ENCODE data around the gene ACP7.

DNA sequence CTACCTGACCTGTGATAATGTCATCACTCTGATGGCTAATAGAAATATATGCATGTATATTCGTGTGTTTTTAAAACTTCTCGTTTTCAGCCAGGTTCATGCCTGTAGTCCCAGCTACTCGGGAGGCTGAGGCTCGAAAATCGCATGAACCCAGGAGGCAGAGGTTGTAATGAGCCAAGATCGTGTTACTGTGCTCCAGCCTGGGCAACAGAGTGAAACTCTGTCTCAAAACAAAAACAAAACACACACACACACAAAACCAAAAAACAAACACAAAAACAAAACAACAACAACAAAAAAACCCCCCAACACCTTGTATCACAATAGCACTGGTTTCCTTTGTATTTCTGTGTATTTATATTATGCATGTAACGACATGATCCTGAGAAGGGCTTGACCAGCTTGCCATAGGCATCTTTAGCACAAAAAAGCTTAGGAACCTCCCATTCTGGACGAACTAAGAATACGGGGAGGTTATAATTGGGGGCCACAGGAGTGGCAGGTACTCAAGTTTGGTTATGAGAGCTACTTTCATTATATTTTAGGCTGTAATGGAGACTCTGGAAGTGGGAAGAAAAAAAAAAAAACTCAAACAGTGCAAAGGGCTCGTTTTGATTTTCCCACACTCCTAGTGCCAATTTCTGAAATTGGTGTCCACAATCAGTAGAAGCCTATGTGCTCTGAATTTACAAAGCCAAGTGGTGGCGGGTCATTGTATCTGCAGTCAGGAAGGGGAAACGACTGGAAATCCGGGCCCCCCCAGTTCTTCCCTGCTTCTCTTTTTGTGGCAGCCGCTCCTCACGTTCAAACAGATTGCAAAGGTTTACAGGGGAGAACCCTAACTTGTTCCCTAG, 1.2 kb upstream of the ACP7 start:
- TF ChIP-seq, protein P1, sequence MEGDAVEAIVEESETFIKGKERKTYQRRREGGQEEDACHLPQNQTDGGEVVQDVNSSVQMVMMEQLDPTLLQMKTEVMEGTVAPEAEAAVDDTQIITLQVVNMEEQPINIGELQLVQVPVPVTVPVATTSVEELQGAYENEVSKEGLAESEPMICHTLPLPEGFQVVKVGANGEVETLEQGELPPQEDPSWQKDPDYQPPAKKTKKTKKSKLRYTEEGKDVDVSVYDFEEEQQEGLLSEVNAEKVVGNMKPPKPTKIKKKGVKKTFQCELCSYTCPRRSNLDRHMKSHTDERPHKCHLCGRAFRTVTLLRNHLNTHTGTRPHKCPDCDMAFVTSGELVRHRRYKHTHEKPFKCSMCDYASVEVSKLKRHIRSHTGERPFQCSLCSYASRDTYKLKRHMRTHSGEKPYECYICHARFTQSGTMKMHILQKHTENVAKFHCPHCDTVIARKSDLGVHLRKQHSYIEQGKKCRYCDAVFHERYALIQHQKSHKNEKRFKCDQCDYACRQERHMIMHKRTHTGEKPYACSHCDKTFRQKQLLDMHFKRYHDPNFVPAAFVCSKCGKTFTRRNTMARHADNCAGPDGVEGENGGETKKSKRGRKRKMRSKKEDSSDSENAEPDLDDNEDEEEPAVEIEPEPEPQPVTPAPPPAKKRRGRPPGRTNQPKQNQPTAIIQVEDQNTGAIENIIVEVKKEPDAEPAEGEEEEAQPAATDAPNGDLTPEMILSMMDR (conservative IDR thresholded peaks at IDR 0.05 in 1 of 2, IDR thresholded peaks at IDR 0.05 in 1 of 2; ENCODE audit: extremely low read depth in 1 of 2, insufficient read depth in 1 of 2, low read depth in 1 of 2, low read length in 2 of 2): no peak
- TF ChIP-seq EZH2 (IDR thresholded peaks at IDR 0.05; ENCODE audit: borderline replicate concordance, low read length): no peak
